CD14-positive monocyte (primary cell): ENCODE data around the gene MICU1. TPM values are rescaled to one million over a fixed set of nuclear protein-coding genes. Genes with fewer than 3 reads are reported as not detected.

Experiments used
- DNase-seq, 3 donors: peaks; one replicate each; pipeline ENCODE4 v3.0.0-alpha.2; 2011 to 2022
- H2AFZ ChIP-seq: 2 replicates; pipeline ENCODE4 v1.6.0; 2012; ENCODE audit warnings: mild to moderate bottlenecking, low read depth, low read length, inconsistent platforms; ENCODE audit not compliant: insufficient read depth, poor library complexity, severe bottlenecking
- H3K27ac ChIP-seq, 2 donors: 1 replicate in 1 of 2; 2 replicates in 1 of 2; pipeline ENCODE4 v1.5.1; 2012 to 2013; ENCODE audit warnings: low read length in 2 of 2, control low read depth in 1 of 2, inconsistent platforms in 1 of 2, low read depth in 1 of 2, mild to moderate bottlenecking in 1 of 2
- H3K27me3 ChIP-seq, 2 donors: one replicate each; pipeline versions ENCODE4 v1.6.0 to v1.6.1; 2011 to 2013; ENCODE audit warnings: low read length in 2 of 2; ENCODE audit not compliant: control insufficient read depth in 2 of 2, insufficient read depth in 2 of 2
- H3K36me3 ChIP-seq, 2 donors: replicated peaks in 1 of 2; 1 replicate in 1 of 2; 2 replicates in 1 of 2; pipeline versions ENCODE4 v1.5.1 to v1.6.1; 2012 to 2013; ENCODE audit warnings: low read length in 2 of 2, control low read depth in 1 of 2, inconsistent platforms in 1 of 2, mild to moderate bottlenecking in 1 of 2; ENCODE audit not compliant: insufficient read depth in 2 of 2, control insufficient read depth in 1 of 2
- H3K4me1 ChIP-seq, 2 donors: 1 replicate in 1 of 2; 2 replicates in 1 of 2; pipeline versions ENCODE4 v1.5.1 to v1.6.1; 2012 to 2013; ENCODE audit warnings: low read length in 2 of 2, control low read depth in 1 of 2, inconsistent platforms in 1 of 2, mild to moderate bottlenecking in 1 of 2, moderate library complexity in 1 of 2; ENCODE audit not compliant: insufficient read depth in 2 of 2, control insufficient read depth in 1 of 2
- H3K4me2 ChIP-seq: replicated peaks from 2 replicates; pipeline ENCODE3; 2012; ENCODE audit warnings: low read length, moderate library complexity, mild to moderate bottlenecking; ENCODE audit not compliant: poor library complexity, severe bottlenecking; ENCODE audit errors: extremely low read depth
- H3K4me3 ChIP-seq, 3 experiments: fragments of 200-600 bp in 1 of 3; sonication (generic) in 1 of 3; replicated peaks in 1 of 3; 1 replicate in 2 of 3; 2 replicates in 1 of 3; pipeline ENCODE4 v1.5.1; 2011 to 2013; ENCODE audit warnings: low read length in 3 of 3, mild to moderate bottlenecking in 3 of 3, control low read depth in 2 of 3, low read depth in 2 of 3, inconsistent platforms in 1 of 3, moderate library complexity in 1 of 3
- H3K79me2 ChIP-seq: 2 replicates; pipeline ENCODE4 v1.6.0; 2012; ENCODE audit warnings: mild to moderate bottlenecking, control low read depth, inconsistent platforms, low read length, moderate library complexity; ENCODE audit not compliant: insufficient read depth
- H3K9ac ChIP-seq: 2 replicates; pipeline ENCODE4 v1.6.0; 2017; ENCODE audit warnings: low read length, mild to moderate bottlenecking; ENCODE audit not compliant: insufficient read depth, poor library complexity, severe bottlenecking
- H3K9me3 ChIP-seq, 2 donors: replicated peaks in 1 of 2; 1 replicate in 1 of 2; 2 replicates in 1 of 2; pipeline versions ENCODE4 v1.5.1 to v1.6.1; 2012 to 2013; ENCODE audit warnings: low read length in 2 of 2, control low read depth in 1 of 2; ENCODE audit not compliant: control insufficient read depth in 1 of 2, insufficient read depth in 1 of 2
- H4K20me1 ChIP-seq: 2 replicates; pipeline ENCODE4 v1.6.0; 2012; ENCODE audit warnings: mild to moderate bottlenecking, low read length, control low read depth, moderate library complexity; ENCODE audit not compliant: insufficient read depth
- H3K27ac Mint-ChIP-seq, 7 donors: one replicate each; pipeline ENCODE4 v1.8.0; 2020; ENCODE audit warnings: mild to moderate bottlenecking in 7 of 7, mixed read lengths in 7 of 7, moderate library complexity in 6 of 7, inconsistent platforms in 2 of 7
- H3K27me3 Mint-ChIP-seq, 3 donors: one replicate each; pipeline ENCODE4 v1.8.0; 2021 to 2022; ENCODE audit warnings: low read depth in 3 of 3, mild to moderate bottlenecking in 3 of 3, mixed read lengths in 3 of 3, moderate library complexity in 3 of 3, inconsistent platforms in 1 of 3
- H3K36me3 Mint-ChIP-seq, 2 donors: one replicate each; pipeline ENCODE4 v1.8.0; 2020; ENCODE audit warnings: mixed read lengths in 2 of 2, inconsistent platforms in 1 of 2, mild to moderate bottlenecking in 1 of 2
- H3K4me1 Mint-ChIP-seq: one replicate; pipeline ENCODE4 v1.8.0; 2020; ENCODE audit warnings: mild to moderate bottlenecking, mixed read lengths
- H3K4me3 Mint-ChIP-seq, 2 donors: one replicate each; pipeline ENCODE4 v1.8.0; 2020; ENCODE audit warnings: mild to moderate bottlenecking in 2 of 2, mixed read lengths in 2 of 2, moderate library complexity in 1 of 2
- H3K9me3 Mint-ChIP-seq, 7 donors: one replicate each; pipeline ENCODE4 v1.8.0; 2020 to 2022; ENCODE audit warnings: mixed read lengths in 7 of 7, mild to moderate bottlenecking in 6 of 7, moderate library complexity in 6 of 7, inconsistent platforms in 2 of 7
- CTCF ChIP-seq: fragments of 200-600 bp; IDR thresholded peaks from one replicate; pipeline ENCODE4 v1.8.0; 2022; ENCODE audit warnings: antibody characterized with exemption, mild to moderate bottlenecking
- WGBS: methylation state at CpG from one replicate; pipeline ENCODE4 v1.1.5; 2013; ENCODE audit warnings: missing lambda C conversion rate; ENCODE audit not compliant: insufficient coverage; 5-methylcytosine and 5-hydroxymethylcytosine counted together
- intact Hi-C, 2 donors: fragments of 100-400 bp; cut with micrococcal nuclease; formaldehyde crosslinking; loops; one replicate each; pipeline versions ENCODE4 v1.15.0 to v1.15.1; 2023
- polyA plus RNA-seq, 3 donors: library from polyadenylated mRNA; depleted of rRNA in 1 of 3; unstranded in 2 of 3; stranded (reverse) in 1 of 3; fragments of 300-500 nt in 2 of 3; fragments of >200 nt in 1 of 3; fragmentation: Illumina TruSeq in 2 of 3; gene quantifications; 1 replicate in 2 of 3; 2 replicates in 1 of 3; pipeline ENCODE4 v1.2.3, GENCODE V29; 2012 to 2021

MICU1 gene
- polyA plus RNA-seq, 3 donors, result 51.1 to 76.4 (median 51.7) TPM

- 93% methylated on average over 3 of the region's 4 CpGs for WGBS
- Mint-ChIP-seq H3K9me3 (peaks cover 0 to 5% (median 0%) of the 10 kb centered on the region in 7 donors), H3K27ac (no peak overlapping the region), H3K27me3 (peaks cover 0 to 1% (median 0%) of the 10 kb centered on the region in 3 donors), H3K4me3 (no peak overlapping the region), H3K4me1 (peaks cover 11% of the 10 kb centered on the region), H3K36me3 (peaks cover 7 to 18% of the 10 kb centered on the region in 2 donors)
- Histone ChIP-seq H3K9ac (no peak overlapping the region), H3K36me3 (no peaks in the 10 kb centered on the region), H3K27me3 (no peaks in the 10 kb centered on the region), H3K4me3 (no peak overlapping the region), H3K27ac (no peak overlapping the region), H2AFZ (no peak overlapping the region), H3K9me3 (no peaks in the 10 kb centered on the region), H3K4me2 (no peak overlapping the region), H3K79me2 (peaks cover 82% of the 10 kb centered on the region), H3K4me1 (no peaks in the 10 kb centered on the region), H4K20me1 (peaks cover 53% of the 10 kb centered on the region)
- no peak for TF ChIP-seq CTCF
- DNase-seq, result no peak
- intact Hi-C loops, result no loop called here
These were observed 51.2 kb downstream of the MICU1 start for GRCh38 chr10:72574636-72575035.

- no peak overlapping the region for H3K27ac Mint-ChIP-seq
- intact Hi-C loops, result no loop called here
- WGBS, result no CpG with 5 or more reads among the region's 2 CpGs
- Histone ChIP-seq H3K9ac (no peak overlapping the region), H3K79me2 (peaks cover 77% of the 10 kb centered on the region), H3K9me3 (no peaks in the 10 kb centered on the region), H3K4me1 (peaks cover 0 to 5% of the 10 kb centered on the region in 2 donors), H3K27ac (no peak overlapping the region), H3K36me3 (no peaks in the 10 kb centered on the region), H4K20me1 (peaks cover 41% of the 10 kb centered on the region), H3K27me3 (no peaks in the 10 kb centered on the region), H2AFZ (no peak overlapping the region), H3K4me2 (no peak overlapping the region), H3K4me3 (no peak overlapping the region)
- DNase-seq, result no peak
- H3K4me1 Mint-ChIP-seq, result peaks cover 15% of the 10 kb centered on the region
- peaks cover 0 to 2% (median 1%) of the 10 kb centered on the region in 3 donors for H3K27me3 Mint-ChIP-seq
- peaks cover 0 to 5% (median 0%) of the 10 kb centered on the region in 7 donors for H3K9me3 Mint-ChIP-seq
- H3K4me3 Mint-ChIP-seq, result no peak overlapping the region
- peaks cover 12 to 23% of the 10 kb centered on the region in 2 donors for H3K36me3 Mint-ChIP-seq
- no peak for TF ChIP-seq CTCF
These were observed 52.8 kb downstream of the MICU1 start for GRCh38 chr10:72573079-72573478.
